Thoracic aorta (tissue), 2 donors: ENCODE data around the gene COL6A2. TPM values are rescaled to one million over a fixed set of nuclear protein-coding genes. Genes with fewer than 3 reads are reported as not detected.

Source experiments
- ATAC-seq: fragments of 150-250 bp; one replicate; pipeline ENCODE4 v1.8.0; 2017; ENCODE audit warnings: low read depth; ENCODE audit not compliant: insufficient number of reproducible peaks, low FRiP score
- DNase-seq: peaks from one replicate; pipeline ENCODE4 v3.0.0-alpha.2; 2020; ENCODE audit warnings: low spot score
- H3K27ac ChIP-seq, 2 donors: fragments of 200-600 bp; sonication (generic); 1 replicate in 1 of 2; 2 replicates in 1 of 2; pipeline ENCODE4 v1.5.1; 2016; ENCODE audit warnings: mild to moderate bottlenecking in 2 of 2, moderate library complexity in 2 of 2
- H3K27me3 ChIP-seq: fragments of 200-600 bp; sonication (generic); replicated peaks from 2 replicates; pipeline ENCODE4 v1.6.0; 2016; ENCODE audit warnings: mild to moderate bottlenecking; ENCODE audit not compliant: insufficient read depth
- H3K36me3 ChIP-seq: fragments of 200-600 bp; sonication (generic); one replicate; pipeline ENCODE4 v1.5.1; 2016
- H3K4me1 ChIP-seq, 2 donors: fragments of 200-600 bp; sonication (generic); 1 replicate in 1 of 2; 2 replicates in 1 of 2; pipeline versions ENCODE4 v1.5.1 to v1.6.0; 2016; ENCODE audit warnings: low read depth in 2 of 2, mild to moderate bottlenecking in 1 of 2; ENCODE audit not compliant: control insufficient read depth in 1 of 2
- H3K4me3 ChIP-seq: fragments of 200-600 bp; sonication (generic); 2 replicates; pipeline ENCODE4 v1.5.1; 2016; ENCODE audit warnings: mild to moderate bottlenecking
- H3K9me3 ChIP-seq: fragments of 200-600 bp; sonication (generic); 2 replicates; pipeline ENCODE4 v1.5.1; 2016
- total RNA-seq, 2 donors: library from RNA; depleted of rRNA; stranded (reverse); fragments of >200 nt; gene quantifications; one replicate each; pipeline versions ENCODE4 v1.1.0 to v1.2.3, GENCODE V29; 2016
- TF ChIP-seq, protein P1 (sequence below): fragments of 200-600 bp; sonication (generic); IDR thresholded peaks from one replicate; pipeline ENCODE4 v1.5.1; 2019; ENCODE audit warnings: antibody characterized with exemption

Gene COL6A2
- total RNA-seq, 2 donors from 2014 or later: 1,835 to 1,885 TPM

DNA sequence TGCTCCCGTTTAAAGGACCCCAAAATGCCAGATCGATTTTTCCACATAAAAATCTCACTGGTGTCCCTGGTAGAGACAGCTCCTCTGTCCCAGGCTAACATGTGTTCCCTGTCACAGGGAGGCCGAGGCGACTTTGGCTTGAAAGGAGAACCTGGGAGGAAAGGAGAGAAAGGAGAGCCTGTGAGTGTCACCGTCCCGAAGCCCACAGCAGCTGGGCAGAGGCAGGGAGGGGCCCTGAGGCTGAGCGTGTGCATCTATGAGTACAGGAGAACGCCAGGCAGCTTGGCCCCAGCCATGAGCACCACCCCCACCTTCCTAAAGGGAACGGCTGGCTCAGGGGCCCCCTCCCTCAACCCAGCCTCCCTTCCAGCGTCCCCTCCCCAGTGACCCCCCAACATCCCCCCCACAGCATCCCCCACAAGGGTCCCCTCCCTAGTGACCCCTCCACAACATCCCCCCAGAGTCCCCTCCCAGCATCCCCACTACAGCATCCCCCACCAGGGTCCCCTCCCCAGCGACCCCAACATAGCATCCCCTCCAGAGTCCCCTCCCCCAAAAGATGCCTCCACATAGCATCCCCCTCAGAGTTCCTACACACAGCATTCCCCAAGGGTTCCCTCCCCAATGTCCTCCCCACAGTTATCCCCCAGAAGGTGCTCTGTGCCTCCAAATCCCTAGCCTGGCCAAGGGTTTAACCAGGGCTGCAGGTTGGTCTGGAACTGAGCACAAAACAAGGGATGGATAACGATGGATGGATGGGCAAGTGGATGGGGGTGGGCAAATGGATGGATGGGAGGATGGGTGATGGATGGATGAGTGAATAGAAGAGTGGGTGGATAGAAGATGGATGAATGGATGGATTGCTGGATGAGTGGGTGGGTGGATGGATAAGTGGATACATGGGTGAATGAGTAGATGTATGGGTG is 25.1 kb downstream of the COL6A2 start:
- Histone ChIP-seq H3K36me3 (peaks cover 93% of the 10 kb centered on the region), H3K27ac (no peak overlapping the region), H3K4me3 (no peak overlapping the region), H3K4me1 (no peaks in the 10 kb centered on the region), H3K9me3 (no peaks in the 10 kb centered on the region), H3K27me3 (no peaks in the 10 kb centered on the region)
- ATAC-seq (no peak), DNase-seq (no peak)
- TF ChIP-seq, protein P1, sequence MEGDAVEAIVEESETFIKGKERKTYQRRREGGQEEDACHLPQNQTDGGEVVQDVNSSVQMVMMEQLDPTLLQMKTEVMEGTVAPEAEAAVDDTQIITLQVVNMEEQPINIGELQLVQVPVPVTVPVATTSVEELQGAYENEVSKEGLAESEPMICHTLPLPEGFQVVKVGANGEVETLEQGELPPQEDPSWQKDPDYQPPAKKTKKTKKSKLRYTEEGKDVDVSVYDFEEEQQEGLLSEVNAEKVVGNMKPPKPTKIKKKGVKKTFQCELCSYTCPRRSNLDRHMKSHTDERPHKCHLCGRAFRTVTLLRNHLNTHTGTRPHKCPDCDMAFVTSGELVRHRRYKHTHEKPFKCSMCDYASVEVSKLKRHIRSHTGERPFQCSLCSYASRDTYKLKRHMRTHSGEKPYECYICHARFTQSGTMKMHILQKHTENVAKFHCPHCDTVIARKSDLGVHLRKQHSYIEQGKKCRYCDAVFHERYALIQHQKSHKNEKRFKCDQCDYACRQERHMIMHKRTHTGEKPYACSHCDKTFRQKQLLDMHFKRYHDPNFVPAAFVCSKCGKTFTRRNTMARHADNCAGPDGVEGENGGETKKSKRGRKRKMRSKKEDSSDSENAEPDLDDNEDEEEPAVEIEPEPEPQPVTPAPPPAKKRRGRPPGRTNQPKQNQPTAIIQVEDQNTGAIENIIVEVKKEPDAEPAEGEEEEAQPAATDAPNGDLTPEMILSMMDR: no peak

DNA sequence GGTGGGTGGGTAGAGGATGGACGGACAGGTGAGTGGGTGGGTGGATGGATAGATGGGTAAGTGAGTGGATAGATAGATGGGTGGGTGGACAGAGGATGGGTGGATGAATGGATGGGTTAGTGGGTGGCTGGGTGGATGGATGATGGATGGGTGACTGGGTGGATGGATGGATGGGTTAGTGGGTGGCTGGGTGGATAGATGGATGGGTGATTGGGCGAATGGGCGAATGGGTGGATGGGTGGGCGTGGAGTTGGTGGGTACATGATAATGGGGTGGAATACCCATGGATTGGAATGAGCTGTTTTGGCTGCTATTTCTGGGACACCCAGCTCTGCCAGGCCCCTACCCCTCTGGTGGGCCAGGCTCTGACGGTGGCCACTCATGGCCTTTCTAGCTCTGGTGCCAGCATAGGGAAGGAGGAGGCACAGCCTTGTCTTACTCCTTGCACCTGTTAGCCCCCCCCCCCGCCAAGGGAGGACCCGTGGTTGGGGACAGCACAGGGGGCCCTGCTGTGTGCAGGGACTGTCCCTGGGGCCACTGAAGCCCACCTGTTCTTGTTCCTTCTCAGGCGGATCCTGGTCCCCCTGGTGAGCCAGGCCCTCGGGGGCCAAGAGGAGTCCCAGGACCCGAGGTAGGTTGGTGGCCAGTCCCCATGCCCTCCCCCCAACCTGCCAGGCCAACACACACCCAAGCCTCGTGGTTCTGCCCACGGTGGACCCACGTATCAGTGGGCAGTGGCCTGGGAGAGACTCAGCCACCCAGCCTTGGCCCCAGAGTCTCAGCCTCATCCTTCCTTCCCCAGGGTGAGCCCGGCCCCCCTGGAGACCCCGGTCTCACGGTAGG is 26.4 kb downstream of the COL6A2 start:
- H3K27ac ChIP-seq: no peak overlapping the region
- ATAC-seq (no peak), DNase-seq (no peak)
- H3K36me3 ChIP-seq: peaks cover 90% of the 10 kb centered on the region
- H3K4me1 ChIP-seq: no peaks in the 10 kb centered on the region
- TF ChIP-seq, protein P1: no peak
- no peak overlapping the region for H3K4me3 ChIP-seq
- no peaks in the 10 kb centered on the region for H3K27me3 ChIP-seq
- H3K9me3 ChIP-seq: no peaks in the 10 kb centered on the region

- Histone ChIP-seq H3K27ac (no peak overlapping the region), H3K4me3 (no peak overlapping the region), H3K36me3 (peaks cover 87% of the 10 kb centered on the region), H3K9me3 (no peaks in the 10 kb centered on the region), H3K27me3 (no peaks in the 10 kb centered on the region), H3K4me1 (no peaks in the 10 kb centered on the region)
- DNase-seq: no peak
- TF ChIP-seq, protein P1: no peak
- no peak for ATAC-seq
Measured at GRCh38 chr21:46124926-46125845, 27.3 kb downstream of the COL6A2 start.

GRCh38 chr21:46125846-46126301 is 28.0 kb downstream of the COL6A2 start:
- Histone ChIP-seq H3K4me1 (no peaks in the 10 kb centered on the region), H3K27ac (no peak overlapping the region), H3K9me3 (no peaks in the 10 kb centered on the region), H3K4me3 (no peak overlapping the region), H3K27me3 (no peaks in the 10 kb centered on the region), H3K36me3 (peaks cover 80% of the 10 kb centered on the region)
- DNase-seq (no peak), ATAC-seq (no peak)
- TF ChIP-seq, protein P1: no peak
